ENCODE measurements around the gene TADA3.

DNA sequence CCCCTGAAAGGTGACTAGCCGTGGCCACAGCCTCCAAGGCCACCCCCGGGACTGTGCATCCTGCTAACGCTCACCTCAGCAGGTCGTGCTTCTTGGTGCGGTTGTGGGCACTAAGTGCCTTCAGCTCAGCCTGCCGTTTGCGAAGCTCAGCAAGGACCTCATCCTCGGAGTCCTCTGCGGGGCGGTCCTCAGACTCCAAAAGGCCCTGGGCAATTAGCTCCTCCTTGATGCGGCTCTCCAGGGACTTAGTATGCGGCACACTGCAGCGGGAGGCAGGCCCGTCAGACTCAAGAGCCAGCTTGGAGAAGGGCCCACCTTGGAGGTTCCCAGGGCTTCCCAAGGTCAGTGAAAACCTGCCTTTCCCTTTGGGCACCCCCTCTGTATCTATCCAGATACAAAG, 8.3 kb downstream of the TADA3 start:
- no peak for TF ChIP-seq CTCF (conservative IDR thresholded peaks at IDR 0.05 in 1 of 2, IDR thresholded peaks at IDR 0.05 in 1 of 2; ENCODE audit: extremely low read depth in 1 of 2, insufficient read depth in 1 of 2, low read depth in 1 of 2, low read length in 2 of 2)
- TF ChIP-seq EZH2 (IDR thresholded peaks at IDR 0.05; ENCODE audit: borderline replicate concordance, low read length): no peak
